HCT116 (cell line): ENCODE data around the gene HRH3. TPM values are rescaled to one million over a fixed set of nuclear protein-coding genes. Genes with fewer than 3 reads are reported as not detected.

Source experiments
- ATAC-seq: fragments of 200-7000 bp; cut with Tn5 transposase; 2 replicates; pipeline ENCODE4 v1.9.1; 2020; ENCODE audit warnings: mild to moderate bottlenecking, moderate library complexity
- BruUV-seq: library from RNA; stranded (reverse); fragments of 400-500 nt; replicated peaks from 2 replicates; lab custom pipeline; 2021; lab: Mats Ljungman, UMichigan
- CTCF ChIA-PET: fragments of 300-600 bp; sonication (Branson Sonifier 250); formaldehyde crosslinking; loops from one replicate; lab custom pipeline; 2021; ENCODE audit warnings: antibody characterized with exemption; lab: Charles Lee
- POLR2A ChIA-PET: fragments of 300-600, 350-600 bp; sonication (Branson Sonifier 250); formaldehyde crosslinking; loops from one replicate; lab custom pipeline; 2021; ENCODE audit warnings: antibody characterized with exemption; lab: Charles Lee
- RAD21 ChIA-PET, 2 experiments: fragments of 300-600 bp; sonication (Branson Sonifier 250); formaldehyde crosslinking; loops; one replicate each; lab custom pipeline; 2023; ENCODE audit warnings: low total read pairs in 2 of 2; ENCODE audit not compliant: uncharacterized antibody in 2 of 2, unreplicated experiment in 2 of 2, low non-redundant PET in 1 of 2; lab: Charles Lee
- DNase-seq: peaks from one replicate; pipeline ENCODE4 v3.0.0-alpha.2; 2010; ENCODE audit warnings: low read depth, low spot score
- H2AFZ ChIP-seq: fragments of 200-600 bp; shearing (Covaris generic), sonication (generic); 2 replicates; pipeline ENCODE4 v1.6.1; 2017; ENCODE audit warnings: low read depth, mixed run types, mixed read lengths, antibody characterized with exemption, low read length; ENCODE audit not compliant: poor library complexity, severe bottlenecking
- H3K27ac ChIP-seq: 2 replicates; pipeline ENCODE4 v1.5.1; 2012; ENCODE audit warnings: low read depth, low read length
- H3K27me3 ChIP-seq: fragments of 200-600 bp; sonication (generic); 2 replicates; pipeline ENCODE4 v1.6.1; 2016; ENCODE audit warnings: mixed run types, low read length, mixed read lengths; ENCODE audit not compliant: insufficient read depth
- H3K36me3 ChIP-seq, 2 experiments: fragments of 200-500 bp in 1 of 2; fragments of 200-600 bp in 1 of 2; sonication (Bioruptor generic) in 1 of 2; sonication (generic) in 1 of 2; 2 replicates each; pipeline versions ENCODE4 v1.5.1 to v1.6.1; 2014 to 2016; ENCODE audit warnings: low read length in 2 of 2, inconsistent platforms in 1 of 2, mixed read lengths in 1 of 2, mixed run types in 1 of 2; ENCODE audit not compliant: insufficient read depth in 2 of 2, control insufficient read depth in 1 of 2
- H3K4me1 ChIP-seq, 2 experiments: fragments of 200-600 bp in 1 of 2; sonication (generic) in 1 of 2; 2 replicates each; pipeline versions ENCODE4 v1.5.1 to v1.6.1; 2012 to 2017; ENCODE audit warnings: low read length in 2 of 2, inconsistent platforms in 1 of 2, mild to moderate bottlenecking in 1 of 2, mixed read lengths in 1 of 2, mixed run types in 1 of 2, moderate library complexity in 1 of 2; ENCODE audit not compliant: insufficient read depth in 2 of 2, control insufficient read depth in 1 of 2
- H3K4me2 ChIP-seq: fragments of 200-600 bp; sonication (generic); 2 replicates; pipeline ENCODE4 v1.6.1; 2017; ENCODE audit warnings: mixed run types, low read length, mixed read lengths
- H3K4me3 ChIP-seq, 2 experiments: fragments of 200-600 bp in 1 of 2; sonication (generic) in 1 of 2; replicated peaks in 1 of 2; 2 replicates each; pipeline ENCODE4 v1.5.1; 2011 to 2016; ENCODE audit warnings: low read length in 2 of 2, control low read depth in 1 of 2, low read depth in 1 of 2, mild to moderate bottlenecking in 1 of 2, mixed read lengths in 1 of 2, mixed run types in 1 of 2
- H3K79me2 ChIP-seq: fragments of 200-600 bp; sonication (generic); 2 replicates; pipeline ENCODE4 v1.6.1; 2017; ENCODE audit warnings: mild to moderate bottlenecking, mixed run types, low read length, moderate library complexity, mixed read lengths; ENCODE audit not compliant: insufficient read depth
- H3K9ac ChIP-seq: fragments of 200-600 bp; sonication (generic); 2 replicates; pipeline ENCODE4 v1.6.1; 2016; ENCODE audit warnings: low read length, mixed read lengths
- H3K9me2 ChIP-seq: fragments of 200-600 bp; sonication (generic), shearing (Covaris generic); 2 replicates; pipeline ENCODE4 v1.6.1; 2017; ENCODE audit warnings: mixed run types, mild to moderate bottlenecking, moderate library complexity; ENCODE audit not compliant: insufficient read depth
- H3K9me3 ChIP-seq, 2 experiments: fragments of 200-500 bp in 1 of 2; fragments of 200-600 bp in 1 of 2; sonication (Bioruptor generic) in 1 of 2; sonication (generic) in 1 of 2; 2 replicates each; pipeline ENCODE4 v1.6.1; 2014 to 2017; ENCODE audit warnings: low read length in 2 of 2, mixed read lengths in 2 of 2, inconsistent platforms in 1 of 2, low read depth in 1 of 2, mild to moderate bottlenecking in 1 of 2, mixed run types in 1 of 2, moderate library complexity in 1 of 2; ENCODE audit not compliant: control insufficient read depth in 1 of 2, insufficient read depth in 1 of 2
- H4K20me1 ChIP-seq: fragments of 200-600 bp; sonication (generic), shearing (Covaris generic); 2 replicates; pipeline ENCODE4 v1.6.1; 2017; ENCODE audit warnings: mixed run types, mild to moderate bottlenecking, moderate library complexity; ENCODE audit not compliant: insufficient read depth
- ATF3 ChIP-seq: IDR thresholded peaks from 2 replicates; pipeline ENCODE4 v1.6.1; 2012
- CBX3 ChIP-seq: IDR thresholded peaks from 2 replicates; pipeline ENCODE4 v1.6.1; 2012; ENCODE audit warnings: low read depth
- CEBPB ChIP-seq: IDR thresholded peaks from 2 replicates; pipeline ENCODE4 v1.6.1; 2012; ENCODE audit warnings: low read depth
- ELF1 ChIP-seq: IDR thresholded peaks from 2 replicates; pipeline ENCODE4 v1.6.1; 2012; ENCODE audit warnings: low read depth, borderline replicate concordance
- EZH2 ChIP-seq: fragments of 200-600 bp; sonication (generic); IDR thresholded peaks from 2 replicates; pipeline ENCODE4 v1.6.1; 2017; ENCODE audit warnings: antibody characterized with exemption, mixed run types
- EZH2phosphoT487 ChIP-seq: fragments of 200-600 bp; IDR thresholded peaks from 2 replicates; pipeline ENCODE4 v1.6.1; 2018; ENCODE audit warnings: antibody characterized with exemption, borderline replicate concordance
- JUND ChIP-seq: IDR thresholded peaks from 2 replicates; pipeline ENCODE4 v1.6.1; 2012
- MAX ChIP-seq: IDR thresholded peaks from 2 replicates; pipeline ENCODE4 v1.6.1; 2012
- POLR2AphosphoS5 ChIP-seq: IDR thresholded peaks from 2 replicates; pipeline ENCODE4 v1.6.1; 2011; ENCODE audit warnings: mild to moderate bottlenecking, low read depth, low read length, moderate library complexity
- SRF ChIP-seq: IDR thresholded peaks from 2 replicates; pipeline ENCODE4 v1.6.1; 2012; ENCODE audit warnings: low read depth
- TCF7L2 ChIP-seq: IDR thresholded peaks from 2 replicates; pipeline ENCODE4 v1.7.0; 2011; ENCODE audit warnings: borderline replicate concordance, inconsistent platforms; ENCODE audit not compliant: insufficient read depth, insufficient read length; ENCODE audit errors: extremely low read depth
- YY1 ChIP-seq: IDR thresholded peaks from 2 replicates; pipeline ENCODE4 v1.6.1; 2011; ENCODE audit warnings: low read length, low read depth, moderate library complexity, mild to moderate bottlenecking; ENCODE audit not compliant: insufficient replicate concordance; ENCODE audit errors: extremely low read depth
- ZFX ChIP-seq: fragments of 450-650 bp; IDR thresholded peaks from 2 replicates; pipeline ENCODE4 v1.6.1; 2017
- ZNF274 ChIP-seq: fragments of 200-500 bp; sonication (Bioruptor generic); IDR thresholded peaks from 2 replicates; pipeline ENCODE4 v1.6.1; 2014; ENCODE audit warnings: mild to moderate bottlenecking, low read depth, low read length, inconsistent platforms
- intact Hi-C: fragments of 100-400 bp; cut with micrococcal nuclease; formaldehyde crosslinking; loops from 2 replicates; pipeline ENCODE4 v1.10.0; 2022
- total RNA-seq: library from RNA; stranded (reverse); gene quantifications from one replicate; pipeline ENCODE4 v1.2.1, GENCODE V29; 2021; ENCODE audit not compliant: unreplicated experiment

HRH3 gene
- total RNA-seq, 1 experiment from 2014 or later = not detected

GRCh38 chr20:62230696-62231095, 10.6 kb upstream of the HRH3 start:
- no peak for ATAC-seq
- H3K27ac ChIP-seq = no peak overlapping the region
- 0 out of 2 replicates have a peak, but pooled peaks cover 5% of the 10 kb centered on the region for H3K27me3 ChIP-seq
- H4K20me1 ChIP-seq = no peaks in the 10 kb centered on the region
- intact Hi-C loops = no loop called here
- RAD21 ChIA-PET = no interaction called here
- no peak overlapping the region for H3K4me2 ChIP-seq
- CTCF ChIA-PET = no interaction called here
- no peaks in the 10 kb centered on the region for H3K79me2 ChIP-seq
- POLR2A ChIA-PET = no interaction called here
- DNase-seq = no peak
- H2AFZ ChIP-seq = no peak overlapping the region
- no peak overlapping the region for H3K4me3 ChIP-seq
- H3K36me3 ChIP-seq = no peaks in the 10 kb centered on the region
- H3K9me3 ChIP-seq = no peaks in the 10 kb centered on the region
- H3K9me2 ChIP-seq = no peaks in the 10 kb centered on the region
- H3K4me1 ChIP-seq = peaks cover 0 to 20% of the 10 kb centered on the region in 2 experiments; a peak in 2 of 4 replicates
- no peak overlapping the region for H3K9ac ChIP-seq
- TF ChIP-seq CBX3 (no peak), TCF7L2 (no peak), EZH2phosphoT487 (no peak), MAX (no peak), SRF (no peak)
- BruUV-seq = no TSS peak

GRCh38 chr20:62230276-62230675, 10.2 kb upstream of the HRH3 start:
- ChIA-PET CTCF (no interaction called here), RAD21 (no interaction called here), POLR2A (no interaction called here)
- H3K9me2 ChIP-seq = no peaks in the 10 kb centered on the region
- TF ChIP-seq EZH2 (no peak), POLR2AphosphoS5 (no peak), CEBPB (no peak), EZH2phosphoT487 (no peak), ELF1 (no peak), CBX3 (no peak), JUND (no peak), SRF (no peak), ZNF274 (no peak), ZFX (no peak), ATF3 (no peak), MAX (no peak), YY1 (no peak)
- H3K4me3 ChIP-seq = no peak overlapping the region
- H3K4me2 ChIP-seq = no peak overlapping the region
- H3K9ac ChIP-seq = no peak overlapping the region
- intact Hi-C loops = no loop called here
- no TSS peak for BruUV-seq
- no peaks in the 10 kb centered on the region for H3K9me3 ChIP-seq
- 0 out of 2 replicates have a peak, but pooled peaks cover 7% of the 10 kb centered on the region for H3K27me3 ChIP-seq
- no peak for ATAC-seq
- H3K79me2 ChIP-seq = no peaks in the 10 kb centered on the region
- H2AFZ ChIP-seq = no peak overlapping the region
- H3K27ac ChIP-seq = no peak overlapping the region
- DNase-seq = no peak
- H4K20me1 ChIP-seq = no peaks in the 10 kb centered on the region
- H3K4me1 ChIP-seq = peaks cover 0 to 20% of the 10 kb centered on the region in 2 experiments; a peak in 2 of 4 replicates
- H3K36me3 ChIP-seq = no peaks in the 10 kb centered on the region
